ENCODE results near the gene RAD51B.

- TF ChIP-seq CTCF (IDR thresholded peaks at IDR 0.05; ENCODE audit: insufficient read depth, low read length) (no peak), POLR2AphosphoS5 (IDR thresholded peaks at IDR 0.05; ENCODE audit: low read depth) (no peak), REST (IDR thresholded peaks at IDR 0.05; ENCODE audit: insufficient replicate concordance, low read depth) (no peak)
Observed at GRCh38 chr14:67833403-67833802, 13.8 kb downstream of the RAD51B start.

All from HL-60 (cell line).